Hepatic stellate cell (primary cell): Measurements from ENCODE around the gene ATP2C2.

Experiments used
- DNase-seq: peaks from one replicate; pipeline ENCODE4 v3.0.0; 2011; ENCODE audit warnings: low spot score

ATP2C2 gene

DNA sequence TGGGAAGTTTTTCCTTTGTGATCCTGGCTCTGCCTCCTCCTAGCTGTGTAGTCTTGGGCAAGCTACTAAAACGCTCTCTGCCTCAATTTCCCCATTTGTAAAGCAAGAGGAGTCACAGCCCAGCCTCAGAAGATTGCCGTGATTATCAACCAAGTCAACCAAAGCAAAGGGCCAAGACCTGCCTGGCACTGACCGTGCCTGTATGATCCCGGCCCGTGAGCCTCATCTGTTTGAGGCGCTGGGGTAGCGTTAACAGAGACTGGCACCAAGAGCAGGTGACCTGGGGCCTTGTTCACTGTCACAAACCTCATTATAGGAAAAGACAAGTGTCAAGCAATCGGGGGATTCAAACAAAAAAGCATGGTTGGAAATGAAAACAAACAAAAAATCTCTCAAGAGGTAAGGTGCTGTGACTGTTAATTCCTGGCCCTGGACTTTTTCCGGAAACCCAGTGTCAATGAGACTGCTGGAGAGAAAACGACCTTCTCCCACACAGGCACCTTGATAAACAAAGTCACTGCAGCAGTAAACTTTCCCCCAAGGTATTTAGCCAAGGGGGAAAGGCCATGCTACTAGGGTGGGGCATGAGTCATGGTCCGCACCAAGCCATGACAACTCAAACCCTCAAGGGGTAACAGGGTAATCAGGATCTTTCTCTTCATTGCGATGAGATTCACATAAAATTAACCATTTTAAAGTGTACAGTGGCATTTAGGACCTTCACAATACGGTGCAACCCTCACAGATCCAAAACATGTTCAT, 130.7 kb downstream of the ATP2C2 start:
- DNase-seq: no peak

DNA sequence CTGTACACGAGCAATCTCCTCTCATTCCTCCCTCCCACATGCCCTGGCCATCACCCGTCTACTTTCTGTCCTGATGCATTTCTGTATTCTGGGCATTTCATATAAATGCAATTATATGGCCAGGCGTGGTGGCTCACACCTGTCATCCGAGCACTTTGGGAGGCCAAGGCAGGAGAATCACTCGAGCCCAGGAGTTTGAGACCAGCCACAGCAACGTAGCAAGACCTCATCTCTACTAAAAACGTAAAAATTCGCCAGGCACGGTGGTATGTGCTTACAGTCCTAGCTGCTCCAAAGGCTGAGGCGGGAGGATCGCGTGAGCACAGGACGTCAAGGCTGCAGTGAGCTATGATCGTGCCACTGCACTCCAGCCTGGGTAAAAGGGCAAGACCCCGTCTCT, 131.3 kb downstream of the ATP2C2 start:
- no peak for DNase-seq

DNA sequence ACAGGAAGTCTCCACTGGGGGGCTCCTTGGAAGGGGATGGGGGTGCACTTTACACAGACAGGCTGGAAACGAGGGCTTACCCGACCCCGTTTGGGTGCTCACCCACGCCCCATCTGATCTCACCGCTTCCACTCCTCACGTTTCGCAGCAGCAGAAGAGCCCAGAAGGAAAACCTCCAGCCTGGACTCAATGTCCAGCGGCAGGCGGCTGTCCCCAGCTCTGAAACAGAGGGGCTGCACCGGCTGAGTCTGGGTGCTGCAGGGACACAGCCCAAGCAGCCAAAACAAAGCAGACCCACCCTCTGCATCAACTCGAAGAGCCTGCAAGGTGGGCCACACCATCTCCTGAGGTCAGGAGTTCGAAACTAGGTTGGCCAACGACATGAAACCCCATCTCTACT, 132.2 kb downstream of the ATP2C2 start:
- no peak for DNase-seq

DNA sequence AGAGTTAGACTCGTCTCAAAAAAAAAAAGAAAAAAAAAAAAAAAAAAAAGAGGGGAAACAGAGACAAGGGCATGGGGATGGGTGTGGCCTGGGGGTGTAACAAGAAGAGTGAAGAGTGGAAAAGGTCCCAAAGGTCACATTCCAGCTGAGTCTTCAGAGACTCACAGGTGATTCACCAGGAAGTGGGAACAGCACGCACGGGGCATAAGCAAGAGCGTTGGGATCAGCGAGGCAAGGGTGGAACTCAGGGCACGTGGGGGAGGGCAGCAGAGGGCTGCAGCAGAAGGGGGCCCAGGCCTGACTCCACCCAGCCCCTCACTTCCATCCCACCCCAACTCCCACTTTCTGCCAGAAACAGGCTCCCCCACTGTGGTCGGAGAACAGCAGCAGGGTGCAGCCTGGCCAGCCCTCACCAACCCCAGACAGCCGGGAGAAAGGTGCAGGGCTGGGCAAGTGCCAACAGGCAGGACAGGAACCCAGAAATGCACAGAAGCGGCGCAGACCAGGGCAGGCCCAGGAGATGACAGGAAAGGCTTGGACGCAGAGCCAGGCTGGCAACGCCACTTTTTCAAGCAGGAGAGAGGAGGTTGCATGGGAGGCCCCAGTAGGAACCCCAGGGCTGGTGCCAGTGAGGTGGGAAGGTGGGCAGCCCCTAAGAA, 132.9 kb downstream of the ATP2C2 start:
- peak; percentile 57 for DNase-seq

DNA sequence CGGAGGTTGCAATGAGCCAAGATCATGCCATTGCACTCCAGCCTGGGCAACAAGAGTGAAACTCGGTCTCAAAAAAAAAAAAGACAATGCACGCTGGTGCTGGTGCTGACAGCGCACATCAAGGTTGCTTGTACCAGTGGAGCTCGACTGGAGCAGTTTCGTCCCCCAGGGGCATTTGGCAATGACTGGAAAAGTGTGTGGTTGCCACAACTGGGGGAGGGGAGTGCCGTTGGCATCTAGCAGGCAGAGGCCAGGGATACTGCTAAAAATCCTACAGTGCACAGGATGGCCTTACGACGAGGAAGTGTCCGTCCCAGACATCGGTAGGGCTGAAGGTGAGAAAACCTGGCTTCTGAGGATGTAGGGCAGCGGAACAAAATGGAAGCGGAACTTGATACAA, 133.7 kb downstream of the ATP2C2 start:
- no peak for DNase-seq

DNA sequence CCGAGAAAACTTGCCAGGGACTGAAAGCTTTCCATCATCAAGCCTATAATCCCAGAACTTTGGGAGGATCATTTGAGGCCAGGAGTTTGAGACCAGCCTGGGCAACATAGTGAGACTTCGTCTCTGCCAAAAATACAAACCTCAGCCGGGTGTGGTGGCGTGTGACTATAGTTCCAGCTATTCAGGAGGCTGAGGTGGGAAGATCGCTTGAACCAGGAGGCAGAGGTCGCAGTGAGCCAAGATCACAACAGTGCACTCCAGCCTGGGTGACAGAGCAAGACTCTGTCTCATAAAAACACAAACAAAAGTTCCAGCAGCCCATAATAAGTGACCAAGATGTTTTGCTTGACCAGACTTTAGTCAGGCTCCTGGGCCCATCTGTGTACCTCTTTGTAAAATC, 134.2 kb downstream of the ATP2C2 start:
- no peak for DNase-seq

DNA sequence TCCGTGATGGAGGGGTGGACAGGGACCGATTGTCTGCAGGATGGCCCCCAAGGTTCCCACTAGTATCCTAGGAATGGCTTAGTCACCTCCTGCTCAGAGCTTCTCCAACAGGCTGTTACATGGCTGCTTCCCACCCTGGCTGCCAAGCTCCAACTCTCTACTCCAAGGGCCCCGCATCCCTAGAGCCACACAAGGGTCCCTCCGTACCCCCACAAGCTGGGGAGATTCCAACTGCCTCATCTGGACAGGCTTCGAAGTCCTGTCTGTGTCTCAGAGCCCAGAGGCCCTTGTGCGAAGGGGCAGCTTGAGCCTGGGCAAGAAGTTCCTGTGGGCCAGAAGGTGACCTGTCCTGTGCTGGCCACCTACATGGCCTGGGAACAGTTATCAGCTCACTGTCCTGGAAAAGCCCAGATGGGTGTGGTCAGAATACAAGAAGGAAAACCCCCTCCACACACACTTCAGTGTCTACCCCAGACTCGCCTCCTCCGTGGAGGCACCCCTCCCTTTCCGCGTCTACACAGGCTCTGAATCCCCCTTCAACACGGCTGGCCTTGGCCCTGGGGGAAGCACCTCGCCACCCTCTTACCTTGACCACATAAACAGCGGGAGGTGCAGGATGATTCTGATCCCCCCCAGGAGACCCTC, 135.5 kb downstream of the ATP2C2 start:
- peak; percentile 72 for DNase-seq

DNA sequence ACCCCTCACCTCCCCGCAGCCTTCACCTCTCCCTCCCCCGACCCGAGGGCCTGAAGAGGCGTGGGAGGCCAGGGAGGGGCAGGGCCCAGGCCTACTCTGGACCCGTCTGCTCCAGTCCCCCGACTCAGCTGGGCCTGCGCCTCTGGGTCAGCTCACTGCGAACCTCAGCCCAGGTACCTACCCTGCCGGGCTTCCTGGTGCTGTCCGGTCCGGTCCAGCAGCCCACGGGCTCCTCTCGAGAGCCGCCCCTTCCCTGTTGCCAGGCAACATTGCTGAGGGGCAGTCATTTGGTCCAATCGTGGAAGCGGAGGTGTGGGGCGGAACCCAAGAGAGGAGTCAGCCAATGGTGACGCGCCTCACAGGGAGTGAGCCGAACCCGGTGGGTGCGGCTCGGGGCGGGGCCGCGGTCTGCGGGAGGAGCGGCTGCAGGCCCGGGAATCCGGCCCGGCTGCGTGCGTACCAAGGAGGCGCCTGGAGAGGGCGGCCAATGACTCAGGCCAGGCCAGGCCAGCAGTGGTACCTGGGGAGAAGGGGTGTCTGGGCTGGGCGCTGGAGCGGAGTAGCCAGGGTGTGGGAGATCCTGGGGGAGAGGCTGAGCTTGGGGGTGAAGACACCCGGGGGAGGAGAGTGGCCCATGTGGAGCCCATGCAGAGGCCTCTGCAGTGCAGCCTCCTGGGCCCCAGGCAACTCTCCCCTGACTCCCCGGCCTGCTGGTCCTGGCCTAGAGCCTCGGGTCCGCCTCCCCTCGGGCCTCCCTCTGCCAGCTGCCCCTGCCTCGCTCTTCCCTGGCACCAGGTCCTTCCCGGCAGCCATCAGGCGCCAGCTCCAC, 136.3 kb downstream of the ATP2C2 start, which contains the start of gene MEAK7:
TSS of gene MEAK7 (minus strand) at position 240 of the 829 bp plus-strand sequence. CDS start 6,573 bp downstream, outside the sequence.
- peak; percentile 99 for DNase-seq

DNA sequence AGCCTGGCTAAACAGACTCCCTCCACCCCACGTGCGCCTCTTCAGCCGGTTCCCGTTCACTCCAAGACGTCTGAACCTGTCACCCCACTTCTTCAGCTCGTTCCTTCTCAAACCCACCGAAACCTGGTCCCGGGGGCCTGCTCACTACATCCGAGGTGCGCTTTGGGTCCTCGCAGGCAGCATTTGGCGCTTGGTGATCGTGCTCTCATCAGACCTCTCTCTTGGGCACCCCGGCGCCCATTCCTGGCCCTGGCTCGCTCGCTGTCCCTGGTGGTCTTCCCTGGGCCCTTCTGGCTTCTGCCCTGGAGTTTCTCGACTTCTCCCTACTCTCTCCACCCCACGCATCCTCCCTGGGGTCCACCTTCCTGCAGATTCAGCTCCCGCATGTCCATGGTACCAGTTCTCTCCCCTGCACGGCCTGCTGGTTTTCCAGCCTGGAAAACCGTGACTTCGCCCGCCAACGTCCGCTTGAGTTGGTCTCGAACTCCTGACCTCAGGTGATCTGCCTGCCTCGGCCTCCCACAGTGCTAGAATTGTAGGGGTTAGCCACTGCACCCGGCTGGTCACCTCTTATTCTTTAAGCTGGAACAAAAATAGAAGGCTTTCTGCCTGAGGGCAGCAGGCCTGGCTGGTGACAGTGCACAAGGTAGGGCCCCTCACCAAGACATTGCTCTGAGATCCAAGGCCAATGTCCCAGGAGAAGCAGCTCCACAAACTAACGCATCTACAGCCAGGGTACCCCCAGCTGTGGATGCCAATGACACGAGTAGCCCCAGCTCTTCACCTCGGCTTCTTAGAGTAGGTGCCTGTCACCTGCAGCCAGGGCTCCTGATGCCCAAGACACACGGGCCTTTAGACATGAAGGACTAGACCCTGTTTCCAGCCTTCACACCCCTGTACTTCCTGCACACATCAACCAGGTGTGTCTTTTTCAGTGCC, 137.2 kb downstream of the ATP2C2 start:
- no peak for DNase-seq

DNA sequence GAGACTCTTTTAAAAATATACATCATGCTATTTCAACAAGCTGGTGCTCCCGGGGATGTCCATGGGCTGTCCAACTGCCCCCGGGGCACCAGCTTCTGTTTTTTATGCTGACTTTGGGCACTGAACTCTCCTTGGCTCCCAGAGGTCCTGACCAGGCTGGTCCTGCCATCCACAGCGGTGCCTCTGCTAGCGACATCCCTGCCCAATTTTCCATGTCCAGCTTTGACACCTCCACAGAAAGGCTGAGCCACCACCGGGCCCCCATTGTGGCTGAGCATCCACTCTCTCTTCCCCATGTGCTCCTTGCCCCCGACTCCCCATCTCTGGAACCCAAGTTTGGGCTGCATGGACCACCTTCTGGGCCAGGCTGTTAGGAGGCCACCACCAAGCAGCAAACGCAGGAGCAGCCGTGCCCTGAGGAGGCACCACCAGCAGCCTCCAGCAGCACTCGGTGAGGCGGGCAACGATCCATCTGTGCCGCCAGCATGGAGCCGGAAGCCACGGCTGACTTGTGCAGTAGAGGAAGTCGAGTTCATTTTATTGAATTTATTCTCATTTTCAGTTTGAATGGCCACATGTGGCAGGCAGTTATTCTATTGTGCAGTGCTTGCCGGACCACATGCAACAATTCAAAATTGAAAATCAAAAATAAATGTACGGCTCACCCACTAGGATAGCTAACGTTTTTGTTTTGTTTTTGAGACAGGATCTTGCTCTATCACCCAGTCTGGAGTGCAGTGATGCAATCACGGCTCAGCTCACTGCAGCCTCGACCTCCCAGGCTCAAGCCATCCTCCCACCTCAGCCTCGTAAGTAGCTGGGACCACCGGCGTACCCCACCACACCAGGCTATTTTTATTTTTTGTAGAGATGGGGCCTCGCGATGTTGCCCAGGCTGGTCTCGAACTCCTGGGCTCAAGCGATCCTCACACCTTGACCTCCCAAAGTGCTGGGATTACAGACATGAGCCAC, 139.0 kb downstream of the ATP2C2 start:
- no peak for DNase-seq

DNA sequence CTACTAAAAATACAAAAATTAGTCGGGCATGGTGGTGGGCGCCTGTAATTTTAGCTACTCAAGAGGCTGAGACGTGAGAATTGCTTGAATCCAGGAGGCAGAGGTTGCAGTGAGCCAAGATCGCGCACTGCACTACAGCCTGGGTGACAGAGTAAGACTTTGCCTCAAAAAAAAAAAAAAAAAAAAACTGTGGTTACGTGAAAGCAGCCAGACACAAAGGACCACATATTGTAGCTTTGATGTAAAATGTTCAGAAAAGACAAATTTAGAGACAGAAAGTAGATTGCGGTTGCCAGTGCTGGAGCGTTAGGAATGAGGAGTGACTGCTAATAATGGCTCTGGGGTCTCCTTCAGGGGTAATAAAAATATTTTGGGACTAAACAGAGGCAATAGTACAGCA, 140.2 kb downstream of the ATP2C2 start:
- no peak for DNase-seq

DNA sequence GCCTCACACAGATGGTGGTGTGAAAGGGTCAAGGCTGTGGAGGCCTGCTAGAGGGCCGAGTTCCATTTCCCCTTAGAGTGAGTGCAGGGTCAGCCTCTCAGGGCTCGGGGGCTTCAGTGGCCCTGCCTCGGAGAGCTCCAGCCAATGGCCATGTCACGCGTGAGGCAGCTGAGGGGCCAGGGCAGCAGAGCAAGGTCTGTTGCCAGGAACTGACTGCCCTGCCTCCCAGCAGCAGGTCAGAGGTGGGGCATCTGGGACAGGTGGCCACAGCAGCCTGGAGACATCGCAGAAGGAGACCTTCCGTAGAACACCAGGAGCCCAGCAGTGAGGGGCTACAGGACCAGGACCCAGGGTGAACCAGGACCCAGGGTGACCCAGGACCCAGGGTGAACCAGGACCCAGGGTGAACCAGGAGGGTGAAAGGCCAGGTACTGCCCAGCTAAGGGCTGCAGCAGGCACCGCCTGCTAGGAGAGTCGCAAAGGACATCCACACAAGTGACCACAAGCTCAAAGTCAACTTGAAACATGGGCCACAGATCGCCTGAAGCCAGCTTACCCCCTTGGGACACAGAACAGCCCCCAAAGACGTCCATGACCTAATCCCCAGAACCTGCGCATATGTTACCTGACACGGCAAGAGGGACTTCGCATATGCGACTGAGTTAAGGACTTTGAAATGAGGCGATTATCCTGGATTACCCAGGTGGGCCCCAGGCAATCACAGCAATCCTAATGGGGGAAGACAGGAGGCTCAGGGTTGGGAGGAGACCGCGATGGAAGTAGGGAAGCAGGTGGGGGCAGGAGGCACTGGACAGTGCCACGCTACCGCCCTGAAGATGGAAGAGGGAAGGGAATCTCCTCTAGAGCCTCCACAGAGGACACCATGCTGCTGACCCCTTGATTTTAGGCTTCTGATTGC, 141.0 kb downstream of the ATP2C2 start:
- DNase-seq: no peak

DNA sequence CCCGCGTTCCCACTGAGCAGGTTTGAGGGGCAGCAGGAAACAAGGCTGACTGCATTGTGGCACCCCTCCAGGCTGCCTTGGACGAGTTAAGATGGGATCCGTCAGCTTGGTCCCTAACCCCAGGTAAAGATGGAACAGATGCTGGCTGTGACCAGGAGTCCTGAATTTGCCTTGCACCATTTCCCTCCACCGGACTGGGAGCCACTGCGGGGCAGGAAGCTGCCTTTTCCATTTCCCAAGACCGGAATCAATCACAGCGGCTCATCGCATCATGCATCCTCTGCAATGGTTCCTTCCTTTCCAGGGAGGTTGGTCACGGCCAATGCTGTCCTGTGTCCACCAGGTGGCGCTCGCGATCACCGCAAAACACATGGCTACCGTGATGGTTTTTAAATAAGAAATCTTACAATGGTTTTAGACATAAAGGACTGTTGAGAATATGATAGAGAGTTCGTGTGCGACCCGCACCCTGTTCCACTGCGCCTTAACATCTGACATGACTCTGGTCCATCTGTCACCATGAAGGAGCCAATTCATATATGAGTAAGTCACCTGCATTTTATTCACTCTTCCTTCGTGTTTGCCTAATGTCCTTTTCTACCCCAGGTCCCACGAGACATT, 143.0 kb downstream of the ATP2C2 start:
- DNase-seq: peak; percentile 81

DNA sequence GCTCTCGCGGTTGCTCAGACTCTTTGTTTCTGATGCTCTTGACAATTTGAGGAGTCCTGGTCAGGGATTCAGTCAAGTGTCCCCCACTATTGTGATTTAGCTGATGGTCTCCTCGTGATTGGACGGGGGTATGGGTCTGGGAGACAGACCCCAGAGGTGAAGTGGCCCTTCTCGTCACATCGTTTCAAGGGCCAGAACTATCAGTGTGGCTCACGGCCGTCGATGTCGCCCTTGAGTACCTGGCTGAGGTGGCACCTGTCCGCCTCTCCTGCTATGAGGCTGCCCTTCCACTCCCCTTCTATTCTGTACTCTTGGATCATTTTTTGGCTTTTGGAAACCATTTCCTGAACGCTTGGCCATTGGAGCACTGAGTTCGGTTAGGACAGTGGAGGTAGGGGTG, 143.5 kb downstream of the ATP2C2 start:
- no peak for DNase-seq

DNA sequence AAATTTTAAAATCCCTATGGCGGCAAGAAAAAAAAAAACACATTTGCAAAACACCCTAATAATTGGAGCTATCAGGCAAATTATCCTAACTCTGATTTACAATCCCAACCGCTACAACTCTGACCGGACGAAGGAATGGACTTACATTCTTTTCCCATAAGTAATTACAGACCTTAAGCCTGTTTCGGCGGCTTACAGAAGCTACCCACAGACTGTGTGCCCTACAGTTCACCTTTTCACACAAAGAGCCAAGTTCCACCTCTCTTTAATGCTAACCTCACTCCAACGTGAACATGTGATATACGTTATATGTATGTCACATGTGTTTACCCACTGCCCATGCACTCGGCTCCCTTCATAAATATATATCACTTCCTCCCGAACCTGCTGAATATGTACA, 144.8 kb downstream of the ATP2C2 start:
- DNase-seq: no peak

DNA sequence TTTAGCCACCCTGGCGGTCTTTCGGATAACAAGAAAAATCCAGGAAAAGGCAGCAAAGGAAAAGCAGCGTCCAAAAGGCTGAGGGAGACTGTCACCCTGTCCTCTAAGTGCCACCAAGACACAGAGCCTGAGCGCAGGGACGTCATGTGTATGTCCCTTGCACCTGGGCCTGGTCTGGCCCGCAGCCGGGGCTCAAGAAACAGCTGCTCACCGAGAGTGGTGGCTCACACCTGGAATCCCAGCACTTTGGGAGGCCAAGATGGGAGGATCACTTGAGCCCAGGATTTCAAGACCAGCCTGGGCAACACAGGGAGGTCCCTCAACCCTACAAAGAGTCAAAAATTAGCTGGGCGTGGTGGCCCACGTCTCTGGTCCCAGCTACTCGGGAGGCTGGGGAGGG, 145.3 kb downstream of the ATP2C2 start:
- no peak for DNase-seq
